CD14-positive monocyte (primary cell): ENCODE results near the gene PDE4C. TPM values are rescaled to one million over a fixed set of nuclear protein-coding genes. Genes with fewer than 3 reads are reported as not detected.

Source experiments
- DNase-seq, 3 donors: peaks; one replicate each; pipeline ENCODE4 v3.0.0-alpha.2; 2011 to 2022
- H2AFZ ChIP-seq: 2 replicates; pipeline ENCODE4 v1.6.0; 2012; ENCODE audit warnings: mild to moderate bottlenecking, low read depth, low read length, inconsistent platforms; ENCODE audit not compliant: insufficient read depth, poor library complexity, severe bottlenecking
- H3K27ac ChIP-seq, 2 donors: 1 replicate in 1 of 2; 2 replicates in 1 of 2; pipeline ENCODE4 v1.5.1; 2012 to 2013; ENCODE audit warnings: low read length in 2 of 2, control low read depth in 1 of 2, inconsistent platforms in 1 of 2, low read depth in 1 of 2, mild to moderate bottlenecking in 1 of 2
- H3K27me3 ChIP-seq, 2 donors: one replicate each; pipeline versions ENCODE4 v1.6.0 to v1.6.1; 2011 to 2013; ENCODE audit warnings: low read length in 2 of 2; ENCODE audit not compliant: control insufficient read depth in 2 of 2, insufficient read depth in 2 of 2
- H3K36me3 ChIP-seq, 2 donors: replicated peaks in 1 of 2; 1 replicate in 1 of 2; 2 replicates in 1 of 2; pipeline versions ENCODE4 v1.5.1 to v1.6.1; 2012 to 2013; ENCODE audit warnings: low read length in 2 of 2, control low read depth in 1 of 2, inconsistent platforms in 1 of 2, mild to moderate bottlenecking in 1 of 2; ENCODE audit not compliant: insufficient read depth in 2 of 2, control insufficient read depth in 1 of 2
- H3K4me1 ChIP-seq, 2 donors: 1 replicate in 1 of 2; 2 replicates in 1 of 2; pipeline versions ENCODE4 v1.5.1 to v1.6.1; 2012 to 2013; ENCODE audit warnings: low read length in 2 of 2, control low read depth in 1 of 2, inconsistent platforms in 1 of 2, mild to moderate bottlenecking in 1 of 2, moderate library complexity in 1 of 2; ENCODE audit not compliant: insufficient read depth in 2 of 2, control insufficient read depth in 1 of 2
- H3K4me2 ChIP-seq: replicated peaks from 2 replicates; pipeline ENCODE3; 2012; ENCODE audit warnings: low read length, moderate library complexity, mild to moderate bottlenecking; ENCODE audit not compliant: poor library complexity, severe bottlenecking; ENCODE audit errors: extremely low read depth
- H3K4me3 ChIP-seq, 3 experiments: fragments of 200-600 bp in 1 of 3; sonication (generic) in 1 of 3; replicated peaks in 1 of 3; 1 replicate in 2 of 3; 2 replicates in 1 of 3; pipeline ENCODE4 v1.5.1; 2011 to 2013; ENCODE audit warnings: low read length in 3 of 3, mild to moderate bottlenecking in 3 of 3, control low read depth in 2 of 3, low read depth in 2 of 3, inconsistent platforms in 1 of 3, moderate library complexity in 1 of 3
- H3K79me2 ChIP-seq: 2 replicates; pipeline ENCODE4 v1.6.0; 2012; ENCODE audit warnings: mild to moderate bottlenecking, control low read depth, inconsistent platforms, low read length, moderate library complexity; ENCODE audit not compliant: insufficient read depth
- H3K9ac ChIP-seq: 2 replicates; pipeline ENCODE4 v1.6.0; 2017; ENCODE audit warnings: low read length, mild to moderate bottlenecking; ENCODE audit not compliant: insufficient read depth, poor library complexity, severe bottlenecking
- H3K9me3 ChIP-seq, 2 donors: replicated peaks in 1 of 2; 1 replicate in 1 of 2; 2 replicates in 1 of 2; pipeline versions ENCODE4 v1.5.1 to v1.6.1; 2012 to 2013; ENCODE audit warnings: low read length in 2 of 2, control low read depth in 1 of 2; ENCODE audit not compliant: control insufficient read depth in 1 of 2, insufficient read depth in 1 of 2
- H4K20me1 ChIP-seq: 2 replicates; pipeline ENCODE4 v1.6.0; 2012; ENCODE audit warnings: mild to moderate bottlenecking, low read length, control low read depth, moderate library complexity; ENCODE audit not compliant: insufficient read depth
- H3K27ac Mint-ChIP-seq, 7 donors: one replicate each; pipeline ENCODE4 v1.8.0; 2020; ENCODE audit warnings: mild to moderate bottlenecking in 7 of 7, mixed read lengths in 7 of 7, moderate library complexity in 6 of 7, inconsistent platforms in 2 of 7
- H3K27me3 Mint-ChIP-seq, 3 donors: one replicate each; pipeline ENCODE4 v1.8.0; 2021 to 2022; ENCODE audit warnings: low read depth in 3 of 3, mild to moderate bottlenecking in 3 of 3, mixed read lengths in 3 of 3, moderate library complexity in 3 of 3, inconsistent platforms in 1 of 3
- H3K36me3 Mint-ChIP-seq, 2 donors: one replicate each; pipeline ENCODE4 v1.8.0; 2020; ENCODE audit warnings: mixed read lengths in 2 of 2, inconsistent platforms in 1 of 2, mild to moderate bottlenecking in 1 of 2
- H3K4me1 Mint-ChIP-seq: one replicate; pipeline ENCODE4 v1.8.0; 2020; ENCODE audit warnings: mild to moderate bottlenecking, mixed read lengths
- H3K4me3 Mint-ChIP-seq, 2 donors: one replicate each; pipeline ENCODE4 v1.8.0; 2020; ENCODE audit warnings: mild to moderate bottlenecking in 2 of 2, mixed read lengths in 2 of 2, moderate library complexity in 1 of 2
- H3K9me3 Mint-ChIP-seq, 7 donors: one replicate each; pipeline ENCODE4 v1.8.0; 2020 to 2022; ENCODE audit warnings: mixed read lengths in 7 of 7, mild to moderate bottlenecking in 6 of 7, moderate library complexity in 6 of 7, inconsistent platforms in 2 of 7
- CTCF ChIP-seq: fragments of 200-600 bp; IDR thresholded peaks from one replicate; pipeline ENCODE4 v1.8.0; 2022; ENCODE audit warnings: antibody characterized with exemption, mild to moderate bottlenecking
- WGBS: methylation state at CpG from one replicate; pipeline ENCODE4 v1.1.5; 2013; ENCODE audit warnings: missing lambda C conversion rate; ENCODE audit not compliant: insufficient coverage; 5-methylcytosine and 5-hydroxymethylcytosine counted together
- intact Hi-C, 2 donors: fragments of 100-400 bp; cut with micrococcal nuclease; formaldehyde crosslinking; loops; one replicate each; pipeline versions ENCODE4 v1.15.0 to v1.15.1; 2023
- polyA plus RNA-seq, 3 donors: library from polyadenylated mRNA; depleted of rRNA in 1 of 3; unstranded in 2 of 3; stranded (reverse) in 1 of 3; fragments of 300-500 nt in 2 of 3; fragments of >200 nt in 1 of 3; fragmentation: Illumina TruSeq in 2 of 3; gene quantifications; 1 replicate in 2 of 3; 2 replicates in 1 of 3; pipeline ENCODE4 v1.2.3, GENCODE V29; 2012 to 2021

Gene PDE4C
- polyA plus RNA-seq, 3 donors: not detected

- H3K4me3 Mint-ChIP-seq: peak within 1 kb of the TSS; percentile 35 to 58
- no peak within 1 kb of the TSS for H2AFZ ChIP-seq
- peak within 1 kb of the TSS; percentile 27 for H3K4me2 ChIP-seq
- 86% methylated on average over 5 of the region's 9 CpGs for WGBS
- H3K4me1 ChIP-seq: peaks cover 31 to 42% of the 10 kb centered on the region in 2 donors
- H3K79me2 ChIP-seq: peaks cover 26% of the 10 kb centered on the region
- H3K9me3 Mint-ChIP-seq: peaks cover 0 to 1% (median 0%) of the 10 kb centered on the region in 7 donors
- no peaks in the 10 kb centered on the region for H3K9me3 ChIP-seq
- H3K36me3 Mint-ChIP-seq: peaks cover 15 to 50% of the 10 kb centered on the region in 2 donors
- H3K27me3 ChIP-seq: no peaks in the 10 kb centered on the region
- H3K36me3 ChIP-seq: peaks cover 6 to 15% of the 10 kb centered on the region in 2 donors
- peaks cover 92% of the 10 kb centered on the region for H4K20me1 ChIP-seq
- peak within 1 kb of the TSS in 1 of 3 experiments; percentile 12 for H3K4me3 ChIP-seq
- H3K27ac Mint-ChIP-seq: peak within 1 kb of the TSS; percentile 54 to 84 (median 70)
- peaks cover 42% of the 10 kb centered on the region for H3K4me1 Mint-ChIP-seq
- peak within 1 kb of the TSS; percentile 16 for H3K9ac ChIP-seq
- H3K27me3 Mint-ChIP-seq: peaks cover 0 to 14% (median 2%) of the 10 kb centered on the region in 3 donors
- no peak for TF ChIP-seq CTCF
- intact Hi-C loops: loop anchor here (5.0 to 10.0 kb wide), 2 partner anchors 141 to 143 kb away; partner anchors contain the start of gene SSBP4 (in 2 of the 2)
- peak within 1 kb of the TSS; percentile 29 to 82 for H3K27ac ChIP-seq
- peak; percentile 49 to 64 (median 55) for DNase-seq
These were observed 48.1 kb upstream of the PDE4C start, which contains the start of gene IQCN for GRCh38 chr19:18274219-18274780. IQCN (minus strand) TSS chr19:18274452; CDS start chr19:18269478, 4,974 bp downstream.

GRCh38 chr19:18273561-18274218, 47.5 kb upstream of the PDE4C start:
- H3K36me3 ChIP-seq: peaks cover 2 to 9% of the 10 kb centered on the region in 2 donors
- H3K9me3 ChIP-seq: no peaks in the 10 kb centered on the region
- Mint-ChIP-seq H3K4me3 (no peak overlapping the region), H3K27me3 (peaks cover 0 to 13% (median 2%) of the 10 kb centered on the region in 3 donors), H3K36me3 (peaks cover 11 to 44% of the 10 kb centered on the region in 2 donors), H3K4me1 (peaks cover 43% of the 10 kb centered on the region), H3K9me3 (peaks cover 0 to 1% (median 0%) of the 10 kb centered on the region in 7 donors), H3K27ac (peak overlapping the region in 2 of 7 donors; percentile 30 to 38)
- H3K4me2 ChIP-seq: no peak overlapping the region
- no peak for DNase-seq
- peaks cover 90% of the 10 kb centered on the region for H4K20me1 ChIP-seq
- peaks cover 31 to 42% of the 10 kb centered on the region in 2 donors for H3K4me1 ChIP-seq
- WGBS: 95% methylated on average over 3 of the region's 13 CpGs
- no peak overlapping the region for H3K4me3 ChIP-seq
- intact Hi-C loops: loop anchor here (5.0 to 10.0 kb wide), 2 partner anchors 141 to 144 kb away; partner anchors contain the start of gene SSBP4 (in 2 of the 2)
- TF ChIP-seq CTCF: no peak
- H2AFZ ChIP-seq: no peak overlapping the region
- peaks cover 20% of the 10 kb centered on the region for H3K79me2 ChIP-seq
- peak overlapping the region in 1 of 2 donors; percentile 82 for H3K27ac ChIP-seq
- H3K27me3 ChIP-seq: no peaks in the 10 kb centered on the region
- no peak overlapping the region for H3K9ac ChIP-seq
